PFSK-1 (cell line): ENCODE measurements around the gene IQSEC3.

ENCODE experiments used
- FOXP2 ChIP-seq: optimal IDR thresholded peaks from 2 replicates; pipeline ENCODE3; 2011; ENCODE audit warnings: borderline replicate concordance, control low read depth, inconsistent platforms; ENCODE audit not compliant: insufficient read depth; ENCODE audit errors: extremely low read length, extremely low read depth
- POLR2AphosphoS5 ChIP-seq: IDR thresholded peaks from 2 replicates; pipeline ENCODE4 v1.6.1; 2012; ENCODE audit warnings: low read depth, mild to moderate bottlenecking, control low read depth, low read length, moderate library complexity
- REST ChIP-seq, 2 experiments: IDR thresholded peaks; 2 replicates each; pipeline versions ENCODE4 v1.6.1 to v1.8.0; 2011 to 2012; ENCODE audit warnings: low read depth in 2 of 2, low read length in 2 of 2, control low read depth in 1 of 2, inconsistent platforms in 1 of 2, mild to moderate bottlenecking in 1 of 2, moderate library complexity in 1 of 2; ENCODE audit not compliant: insufficient read depth in 1 of 2
- SIN3A ChIP-seq: IDR thresholded peaks from 2 replicates; pipeline ENCODE4 v1.6.1; 2012; ENCODE audit warnings: mild to moderate bottlenecking, low read length, moderate library complexity, borderline replicate concordance; ENCODE audit not compliant: insufficient read depth
- TAF1 ChIP-seq: IDR thresholded peaks from 2 replicates; pipeline ENCODE4 v1.6.1; 2012; ENCODE audit warnings: low read length, control low read depth, borderline replicate concordance; ENCODE audit not compliant: insufficient read depth

Gene IQSEC3

GRCh38 chr12:125566-125965, 59.0 kb downstream of the IQSEC3 start:
- TF ChIP-seq FOXP2 (no peak), POLR2AphosphoS5 (no peak), SIN3A (no peak), TAF1 (no peak), REST (IDR thresholded peaks at IDR 0.05; ENCODE audit: insufficient read depth in 1 of 2, low read depth in 2 of 2, low read length in 2 of 2) (no peak)

- TF ChIP-seq SIN3A (no peak), TAF1 (no peak), FOXP2 (no peak), POLR2AphosphoS5 (no peak), REST (IDR thresholded peaks at IDR 0.05; ENCODE audit: insufficient read depth in 1 of 2, low read depth in 2 of 2, low read length in 2 of 2) (no peak)
Observed at GRCh38 chr12:128079-128478, 61.5 kb downstream of the IQSEC3 start.

GRCh38 chr12:129001-129400, 62.4 kb downstream of the IQSEC3 start:
- TF ChIP-seq POLR2AphosphoS5 (no peak), SIN3A (no peak), REST (IDR thresholded peaks at IDR 0.05; ENCODE audit: insufficient read depth in 1 of 2, low read depth in 2 of 2, low read length in 2 of 2) (no peak), FOXP2 (no peak), TAF1 (no peak)

- TF ChIP-seq POLR2AphosphoS5 (no peak), TAF1 (no peak), SIN3A (no peak), FOXP2 (no peak)
Observed at GRCh38 chr12:130519-130918, 64.0 kb downstream of the IQSEC3 start.

- TF ChIP-seq SIN3A: no peak
- TF ChIP-seq REST (IDR thresholded peaks at IDR 0.05; ENCODE audit: insufficient read depth in 1 of 2, low read depth in 2 of 2, low read length in 2 of 2): no peak
- no peak for TF ChIP-seq POLR2AphosphoS5
- TF ChIP-seq FOXP2: no peak
- no peak for TF ChIP-seq TAF1
Observed at GRCh38 chr12:131008-131407, 64.4 kb downstream of the IQSEC3 start.
